Activated CD4-positive, alpha-beta T cell treated with anti-CD3 and anti-CD28 coated beads, Interleukin-2, Interleukin-6, amounts not matched to agents 100 ng/mL and 50 ng/mL, durations not matched to agents 16 hours and 8 hours (primary cell): ENCODE data around the gene KRTAP4-8.
"Not testable (repeated sequence)": the region's sequence is repeated elsewhere in the genome, so short reads cannot be mapped to it uniquely, and the experiment has no call there.

Experiments
- DNase-seq: peaks from one replicate; pipeline ENCODE4 v3.0.0-alpha.2; 2020

Gene KRTAP4-8

GRCh38 chr17:41064301-41064700, 33.6 kb downstream of the KRTAP4-8 start:
- DNase-seq = no peak

GRCh38 chr17:41063449-41063848, 34.5 kb downstream of the KRTAP4-8 start:
- DNase-seq = no peak

- DNase-seq = no peak
Observed at GRCh38 chr17:41061964-41062363, 36.0 kb downstream of the KRTAP4-8 start.

GRCh38 chr17:41060052-41060604, 37.8 kb downstream of the KRTAP4-8 start, which contains the start of gene KRTAP2-3:
Gene KRTAP2-3, minus strand, starts transcription at chr17:41060114. Its CDS starts 64 bp downstream, at chr17:41060050.
- DNase-seq = no peak

- DNase-seq = not testable (repeated sequence)
Observed at GRCh38 chr17:41059276-41060051, 38.5 kb downstream of the KRTAP4-8 start.

- DNase-seq = no peak
Observed at GRCh38 chr17:41058741-41059140, 39.2 kb downstream of the KRTAP4-8 start.

GRCh38 chr17:41057547-41057946, 40.4 kb downstream of the KRTAP4-8 start:
- no peak for DNase-seq

- DNase-seq = not testable (repeated sequence)
Observed at GRCh38 chr17:41055130-41055529, 42.8 kb downstream of the KRTAP4-8 start, which contains the start of gene KRTAP2-2. Gene KRTAP2-2, minus strand, starts transcription at chr17:41055230. Its CDS starts 19 bp downstream, at chr17:41055211.

GRCh38 chr17:41054556-41054955, 43.4 kb downstream of the KRTAP4-8 start:
- not testable (repeated sequence) for DNase-seq

- DNase-seq = no peak
Observed at GRCh38 chr17:41054025-41054424, 43.9 kb downstream of the KRTAP4-8 start.

GRCh38 chr17:41052566-41052965, 45.4 kb downstream of the KRTAP4-8 start:
- DNase-seq = no peak

- no peak for DNase-seq
Observed at GRCh38 chr17:41049110-41049509, 48.8 kb downstream of the KRTAP4-8 start.

GRCh38 chr17:41048441-41048840, 49.5 kb downstream of the KRTAP4-8 start:
- DNase-seq = no peak
